GM12875 (cell line): Measurements from ENCODE around the gene ARHGEF7.

ENCODE experiments used
- H3K4me3 ChIP-seq: one replicate; pipeline ENCODE4 v1.5.1; 2011; ENCODE audit warnings: low read depth, low read length, control low read depth
- TF ChIP-seq, protein P1 (sequence below): IDR thresholded peaks from 2 replicates; pipeline ENCODE4 v1.5.1; 2011; ENCODE audit warnings: low read depth, mild to moderate bottlenecking, control low read depth, inconsistent platforms, low read length, moderate library complexity, borderline replicate concordance; ENCODE audit not compliant: insufficient read depth

Gene ARHGEF7

GRCh38 chr13:111344471-111345191 lies 229.5 kb downstream of the ARHGEF7 start:
- H3K4me3 ChIP-seq = no peak overlapping the region
- TF ChIP-seq, protein P1, sequence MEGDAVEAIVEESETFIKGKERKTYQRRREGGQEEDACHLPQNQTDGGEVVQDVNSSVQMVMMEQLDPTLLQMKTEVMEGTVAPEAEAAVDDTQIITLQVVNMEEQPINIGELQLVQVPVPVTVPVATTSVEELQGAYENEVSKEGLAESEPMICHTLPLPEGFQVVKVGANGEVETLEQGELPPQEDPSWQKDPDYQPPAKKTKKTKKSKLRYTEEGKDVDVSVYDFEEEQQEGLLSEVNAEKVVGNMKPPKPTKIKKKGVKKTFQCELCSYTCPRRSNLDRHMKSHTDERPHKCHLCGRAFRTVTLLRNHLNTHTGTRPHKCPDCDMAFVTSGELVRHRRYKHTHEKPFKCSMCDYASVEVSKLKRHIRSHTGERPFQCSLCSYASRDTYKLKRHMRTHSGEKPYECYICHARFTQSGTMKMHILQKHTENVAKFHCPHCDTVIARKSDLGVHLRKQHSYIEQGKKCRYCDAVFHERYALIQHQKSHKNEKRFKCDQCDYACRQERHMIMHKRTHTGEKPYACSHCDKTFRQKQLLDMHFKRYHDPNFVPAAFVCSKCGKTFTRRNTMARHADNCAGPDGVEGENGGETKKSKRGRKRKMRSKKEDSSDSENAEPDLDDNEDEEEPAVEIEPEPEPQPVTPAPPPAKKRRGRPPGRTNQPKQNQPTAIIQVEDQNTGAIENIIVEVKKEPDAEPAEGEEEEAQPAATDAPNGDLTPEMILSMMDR = no peak

DNA sequence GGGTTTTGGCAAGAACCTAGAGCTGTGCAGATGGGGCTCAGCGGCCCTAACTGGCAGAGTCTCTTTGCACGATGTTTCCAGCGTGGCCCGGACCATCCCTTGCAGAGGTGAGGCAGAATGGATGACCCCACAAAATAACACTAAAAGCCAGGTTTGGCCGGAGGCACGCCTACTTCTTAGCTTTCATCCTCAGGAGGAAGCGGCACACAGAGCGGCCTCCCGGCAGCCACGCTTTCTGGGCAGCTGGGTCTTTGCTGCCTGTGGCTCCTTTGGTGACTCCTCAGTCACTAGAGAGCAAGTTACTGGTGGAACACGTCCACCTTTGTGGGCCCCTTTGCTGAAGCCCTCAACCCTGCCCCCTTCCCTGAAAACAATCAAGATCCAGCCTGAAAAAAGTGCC lies 230.6 kb downstream of the ARHGEF7 start:
- no peak overlapping the region for H3K4me3 ChIP-seq
- TF ChIP-seq, protein P1 = no peak

DNA sequence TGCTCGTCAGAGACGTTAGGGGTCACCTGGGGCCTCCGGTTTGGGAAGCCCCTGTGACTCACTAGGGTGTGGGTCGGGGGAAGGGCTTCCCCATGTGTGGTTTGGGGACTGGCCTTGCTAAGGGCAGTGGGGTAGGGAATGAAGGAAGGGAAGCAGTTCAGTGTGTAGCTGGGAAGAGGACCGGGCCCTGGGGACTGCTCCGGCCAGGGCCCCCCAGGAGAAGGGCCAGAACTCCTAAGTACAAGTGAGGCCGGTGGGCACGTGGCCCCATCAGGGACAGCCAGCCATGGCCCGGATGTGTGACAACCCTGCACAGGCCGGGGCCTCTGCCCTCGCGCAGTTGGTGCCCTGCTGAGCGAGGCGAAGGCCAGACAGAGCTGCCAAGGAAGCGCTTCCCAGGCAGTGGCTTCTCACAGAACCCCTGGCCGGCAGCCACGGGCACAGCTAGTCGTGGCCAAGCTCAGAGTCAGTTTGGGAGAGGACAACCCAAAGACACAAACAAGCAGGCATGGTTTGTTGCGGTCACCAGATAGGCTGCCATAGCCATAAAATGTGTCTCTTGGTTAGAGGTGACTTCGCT lies 231.1 kb downstream of the ARHGEF7 start:
- TF ChIP-seq, protein P1 = no peak
- H3K4me3 ChIP-seq = no peak overlapping the region

DNA sequence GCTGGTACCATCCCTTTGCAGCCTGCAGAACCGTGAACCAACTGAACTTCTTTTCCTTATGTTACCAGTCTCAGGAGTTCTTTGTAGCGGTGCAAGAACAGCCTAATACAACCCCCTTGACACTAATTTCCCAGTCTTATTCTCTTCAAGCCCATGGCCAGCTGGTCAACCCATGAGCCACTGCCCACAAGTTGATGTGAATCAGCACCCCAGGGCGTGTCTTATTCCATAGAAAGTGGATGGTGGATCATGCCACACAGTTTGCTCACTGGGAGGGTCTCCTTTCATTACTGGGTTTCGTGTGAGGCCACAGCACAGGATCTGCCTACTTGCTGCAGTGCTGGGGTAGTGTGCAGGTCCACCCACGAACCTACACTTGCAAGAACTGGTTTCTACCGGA lies 232.3 kb downstream of the ARHGEF7 start:
- no peak overlapping the region for H3K4me3 ChIP-seq
- TF ChIP-seq, protein P1 = no peak

DNA sequence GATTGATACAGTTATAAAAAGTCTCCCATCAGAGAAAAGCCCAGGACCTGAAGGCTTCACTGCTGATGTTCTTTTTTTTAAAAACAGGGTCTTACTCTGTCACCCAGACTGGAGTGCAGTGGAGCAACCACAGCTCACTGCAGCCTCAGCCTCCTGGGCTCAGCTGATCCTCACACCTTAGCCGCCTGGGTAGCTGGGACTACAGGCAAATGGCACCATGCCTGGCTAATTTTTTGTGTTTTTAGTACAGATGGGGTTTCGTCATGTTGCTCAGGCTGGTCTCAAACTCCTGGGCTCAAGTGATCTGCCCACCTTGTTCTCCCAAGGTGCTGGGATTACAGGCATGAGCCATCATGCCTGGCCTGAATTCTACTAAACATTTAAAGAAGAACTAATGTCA lies 238.4 kb downstream of the ARHGEF7 start:
- TF ChIP-seq, protein P1 = no peak
- H3K4me3 ChIP-seq = no peak overlapping the region

DNA sequence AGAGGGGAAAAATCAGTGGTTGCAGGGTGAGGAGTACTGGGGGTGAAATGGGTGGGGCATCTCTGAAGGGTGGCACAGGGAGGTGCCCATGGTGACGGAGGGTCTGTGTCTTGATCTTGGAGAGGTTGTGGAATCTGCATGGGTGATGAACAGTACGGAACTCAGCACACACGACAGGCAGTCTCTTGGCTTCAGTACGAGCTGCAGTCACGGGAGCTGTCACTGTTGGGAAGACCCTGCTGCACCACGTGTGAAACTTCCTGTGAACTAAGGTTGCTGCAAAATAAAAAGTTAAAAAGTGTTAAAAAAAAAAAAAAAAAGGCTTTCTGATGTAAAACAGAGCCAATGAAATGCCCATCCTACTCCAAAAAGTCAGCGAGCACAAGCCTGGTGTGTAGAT lies 239.7 kb downstream of the ARHGEF7 start:
- TF ChIP-seq, protein P1 = no peak
- H3K4me3 ChIP-seq = no peak overlapping the region
